Muscle layer of colon (tissue), 2 donors: ENCODE results near the gene DTNB.

Source experiments
- H3K27ac ChIP-seq: one replicate; pipeline ENCODE4 v1.7.0; 2013; ENCODE audit warnings: low read depth, mild to moderate bottlenecking, low read length, moderate library complexity
- H3K27me3 ChIP-seq, 2 donors: one replicate each; pipeline ENCODE4 v1.7.0; 2013; ENCODE audit warnings: low read length in 2 of 2, mild to moderate bottlenecking in 2 of 2; ENCODE audit not compliant: insufficient read depth in 2 of 2, control insufficient read depth in 1 of 2
- H3K36me3 ChIP-seq: one replicate; pipeline ENCODE4 v1.7.0; 2013; ENCODE audit warnings: mild to moderate bottlenecking, low read length; ENCODE audit not compliant: insufficient read depth
- H3K4me1 ChIP-seq: one replicate; pipeline ENCODE4 v1.7.0; 2013; ENCODE audit warnings: mild to moderate bottlenecking, low read length; ENCODE audit not compliant: insufficient read depth
- H3K4me3 ChIP-seq, 2 donors: one replicate each; pipeline ENCODE4 v1.7.0; 2013; ENCODE audit warnings: low read length in 2 of 2, low read depth in 1 of 2, mild to moderate bottlenecking in 1 of 2, moderate library complexity in 1 of 2
- H3K9ac ChIP-seq: one replicate; pipeline ENCODE4 v1.7.0; 2013; ENCODE audit warnings: low read length
- H3K9me3 ChIP-seq: one replicate; pipeline ENCODE4 v1.7.0; 2013; ENCODE audit warnings: mild to moderate bottlenecking, low read length
- donor health status: abdominal sarcoma.
- donor health status: Adenocarcinoma of cecum.

DTNB gene

GRCh38 chr2:25478736-25479135 lies 194.6 kb downstream of the DTNB start:
- Histone ChIP-seq H3K27me3 (no peaks in the 10 kb centered on the region), H3K9ac (no peak overlapping the region), H3K4me3 (no peak overlapping the region), H3K4me1 (no peaks in the 10 kb centered on the region), H3K27ac (no peak overlapping the region), H3K36me3 (no peaks in the 10 kb centered on the region), H3K9me3 (no peaks in the 10 kb centered on the region)

GRCh38 chr2:25473758-25474340 lies 199.5 kb downstream of the DTNB start:
- no peaks in the 10 kb centered on the region for H3K27me3 ChIP-seq
- H3K4me3 ChIP-seq, result no peak overlapping the region
- no peak overlapping the region for H3K27ac ChIP-seq
- no peaks in the 10 kb centered on the region for H3K9me3 ChIP-seq
- H3K36me3 ChIP-seq, result no peaks in the 10 kb centered on the region
- H3K9ac ChIP-seq, result no peak overlapping the region
- H3K4me1 ChIP-seq, result no peaks in the 10 kb centered on the region

GRCh38 chr2:25473131-25473530 lies 200.2 kb downstream of the DTNB start:
- Histone ChIP-seq H3K9ac (no peak overlapping the region), H3K4me3 (no peak overlapping the region), H3K4me1 (no peaks in the 10 kb centered on the region), H3K36me3 (no peaks in the 10 kb centered on the region), H3K27me3 (no peaks in the 10 kb centered on the region), H3K27ac (no peak overlapping the region), H3K9me3 (no peaks in the 10 kb centered on the region)

- H3K36me3 ChIP-seq, result no peaks in the 10 kb centered on the region
- H3K9ac ChIP-seq, result no peak overlapping the region
- no peaks in the 10 kb centered on the region for H3K4me1 ChIP-seq
- no peaks in the 10 kb centered on the region for H3K27me3 ChIP-seq
- no peak overlapping the region for H3K27ac ChIP-seq
- H3K9me3 ChIP-seq, result no peaks in the 10 kb centered on the region
- no peak overlapping the region for H3K4me3 ChIP-seq
These were observed 202.6 kb downstream of the DTNB start for GRCh38 chr2:25470806-25471205.

GRCh38 chr2:25467743-25468142 lies 205.6 kb downstream of the DTNB start:
- Histone ChIP-seq H3K4me3 (no peak overlapping the region), H3K27me3 (no peaks in the 10 kb centered on the region), H3K4me1 (no peaks in the 10 kb centered on the region), H3K9me3 (no peaks in the 10 kb centered on the region), H3K27ac (no peak overlapping the region), H3K9ac (no peak overlapping the region), H3K36me3 (no peaks in the 10 kb centered on the region)

GRCh38 chr2:25462021-25462420 lies 211.4 kb downstream of the DTNB start:
- no peaks in the 10 kb centered on the region for H3K9me3 ChIP-seq
- H3K4me1 ChIP-seq, result no peaks in the 10 kb centered on the region
- H3K36me3 ChIP-seq, result no peaks in the 10 kb centered on the region
- no peak overlapping the region for H3K9ac ChIP-seq
- H3K4me3 ChIP-seq, result no peak overlapping the region
- H3K27me3 ChIP-seq, result no peaks in the 10 kb centered on the region
- no peak overlapping the region for H3K27ac ChIP-seq

- Histone ChIP-seq H3K4me3 (no peak overlapping the region), H3K27me3 (no peaks in the 10 kb centered on the region), H3K27ac (no peak overlapping the region), H3K36me3 (no peaks in the 10 kb centered on the region), H3K9ac (no peak overlapping the region), H3K9me3 (no peaks in the 10 kb centered on the region), H3K4me1 (peaks cover 1% of the 10 kb centered on the region)
These were observed 213.0 kb downstream of the DTNB start for GRCh38 chr2:25460261-25460905.

DNA sequence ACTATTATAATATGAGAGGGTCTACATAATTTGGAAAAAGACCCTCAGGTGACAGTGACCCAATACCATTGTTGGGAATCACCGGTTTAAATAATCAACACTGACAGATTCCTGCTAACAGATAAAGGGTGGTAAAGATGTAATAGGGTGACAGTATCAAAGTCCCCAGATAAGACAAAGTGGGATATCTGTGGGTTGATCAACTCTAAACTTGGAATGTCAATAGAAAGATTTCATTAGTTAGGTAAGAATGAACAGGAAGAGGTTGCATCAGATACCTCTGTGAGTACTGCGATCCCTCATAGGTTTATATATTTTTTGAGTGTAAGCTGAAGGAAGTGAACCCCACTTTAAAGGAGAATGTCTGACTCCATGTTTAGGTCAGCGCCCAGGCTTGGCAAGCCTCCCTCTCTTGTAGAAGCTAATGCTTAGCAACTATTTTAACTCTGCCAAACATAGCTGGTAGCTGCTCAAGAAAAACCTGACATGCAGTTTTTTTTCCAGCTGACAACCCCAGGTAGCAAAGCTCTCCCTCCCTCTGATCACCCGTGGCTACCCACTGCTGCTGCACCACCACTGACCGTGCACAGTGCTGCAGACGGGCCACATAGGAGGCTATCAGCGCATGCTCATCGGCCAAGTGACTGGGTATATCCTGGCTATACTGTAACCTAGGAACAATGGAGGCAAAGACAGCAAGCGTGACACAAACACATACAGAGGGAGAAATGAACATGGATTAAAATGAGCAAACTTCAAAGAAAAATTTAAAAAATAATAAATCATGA lies 218.4 kb downstream of the DTNB start:
- H3K9ac ChIP-seq, result no peak overlapping the region
- H3K27ac ChIP-seq, result no peak overlapping the region
- no peaks in the 10 kb centered on the region for H3K36me3 ChIP-seq
- H3K4me3 ChIP-seq, result no peak overlapping the region
- no peaks in the 10 kb centered on the region for H3K9me3 ChIP-seq
- H3K27me3 ChIP-seq, result no peaks in the 10 kb centered on the region
- H3K4me1 ChIP-seq, result peaks cover 30% of the 10 kb centered on the region

DNA sequence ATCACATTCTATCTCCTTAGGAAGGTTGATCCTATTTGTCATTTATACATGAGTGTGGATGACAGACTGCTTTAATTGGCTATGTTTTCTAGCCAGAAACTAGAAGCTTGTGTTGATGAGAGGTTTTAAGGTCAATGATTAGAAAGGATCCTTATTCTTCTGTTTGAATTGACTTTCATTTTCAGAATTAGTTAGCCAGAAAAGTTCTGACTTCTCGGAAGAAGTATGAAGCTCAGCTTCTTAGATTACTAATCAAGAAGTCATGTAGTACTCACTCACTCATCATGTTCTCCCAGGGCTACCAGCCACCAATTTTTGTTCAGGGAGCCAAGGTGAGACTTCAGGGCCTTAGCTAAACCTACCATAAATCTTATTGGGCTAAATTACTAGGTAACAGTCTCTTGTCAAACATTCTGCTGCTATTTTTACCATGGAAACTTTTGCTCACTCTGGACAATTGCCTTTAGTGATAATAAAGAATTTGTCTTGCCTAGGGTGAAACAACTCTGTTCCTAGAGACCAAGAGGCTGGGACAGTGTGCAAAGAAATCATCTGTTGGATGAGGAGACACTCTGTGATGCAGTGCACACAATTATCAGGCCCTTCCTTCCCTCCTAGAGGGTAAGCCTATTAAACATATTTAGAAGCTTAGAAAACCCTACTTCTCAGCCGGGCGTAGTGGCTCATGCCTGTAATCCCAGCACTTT lies 220.0 kb downstream of the DTNB start:
- no peaks in the 10 kb centered on the region for H3K9me3 ChIP-seq
- H3K36me3 ChIP-seq, result no peaks in the 10 kb centered on the region
- H3K27me3 ChIP-seq, result no peaks in the 10 kb centered on the region
- no peak overlapping the region for H3K4me3 ChIP-seq
- no peak overlapping the region for H3K27ac ChIP-seq
- H3K4me1 ChIP-seq, result peaks cover 30% of the 10 kb centered on the region
- no peak overlapping the region for H3K9ac ChIP-seq

DNA sequence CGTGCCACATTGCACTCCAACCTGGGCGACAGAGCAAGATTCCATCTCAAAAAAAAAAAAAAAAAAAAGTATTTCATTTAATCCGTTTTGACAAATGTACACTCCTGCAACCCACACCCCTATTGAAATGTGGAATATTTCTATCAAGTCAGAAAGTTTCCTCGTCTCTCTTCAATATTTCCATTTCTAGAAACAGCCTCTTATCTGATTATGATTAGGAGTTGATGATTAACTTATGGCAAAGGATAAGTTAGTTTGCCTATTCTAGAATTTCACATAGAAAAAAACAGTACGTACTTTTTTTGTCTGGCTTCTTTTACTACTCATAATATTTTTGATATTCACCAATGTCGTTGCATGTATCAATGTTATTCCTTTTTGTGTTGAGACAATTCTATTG lies 224.6 kb downstream of the DTNB start:
- Histone ChIP-seq H3K4me1 (peaks cover 17% of the 10 kb centered on the region), H3K27me3 (no peaks in the 10 kb centered on the region), H3K9ac (no peak overlapping the region), H3K36me3 (no peaks in the 10 kb centered on the region), H3K9me3 (no peaks in the 10 kb centered on the region), H3K27ac (no peak overlapping the region), H3K4me3 (no peak overlapping the region)

- H3K4me1 ChIP-seq, result peaks cover 10% of the 10 kb centered on the region
These were observed 226.4 kb downstream of the DTNB start for GRCh38 chr2:25447018-25447417.

More at GRCh38 chr2:25447018-25447417, 226.4 kb downstream of the DTNB start:
- no peaks in the 10 kb centered on the region for H3K36me3 ChIP-seq
- H3K27me3 ChIP-seq, result no peaks in the 10 kb centered on the region
- H3K9me3 ChIP-seq, result no peaks in the 10 kb centered on the region
- H3K27ac ChIP-seq, result no peak overlapping the region
- H3K9ac ChIP-seq, result no peak overlapping the region
- H3K4me3 ChIP-seq, result no peak overlapping the region
